HEK293T (cell line): ENCODE data around the gene RNF169.

ENCODE experiments used
- CTCF ChIA-PET: fragments of 350-600 bp; formaldehyde crosslinking; extraction: SDS; loops from one replicate; lab custom pipeline; 2021; ENCODE audit warnings: antibody characterized with exemption, inconsistent platforms; lab: Yijun Ruan, JAX
- POLR2A ChIA-PET: fragments of 350-600 bp; formaldehyde crosslinking; extraction: SDS; loops from one replicate; lab custom pipeline; 2020; ENCODE audit warnings: antibody characterized with exemption, inconsistent platforms; lab: Yijun Ruan, JAX
- DNase-seq: peaks from one replicate; pipeline ENCODE4 v3.0.0; 2012; ENCODE audit warnings: mixed read lengths; ENCODE audit errors: extremely low spot score
- ARNT ChIP-seq: fragments of 450-650 bp; IDR thresholded peaks from 2 replicates; pipeline ENCODE4 v1.6.1; 2017; ENCODE audit warnings: mild to moderate bottlenecking
- BHLHE40 ChIP-seq: fragments of 450-650 bp; IDR thresholded peaks from 2 replicates; pipeline ENCODE4 v1.6.1; 2016; ENCODE audit warnings: mild to moderate bottlenecking, moderate library complexity, borderline replicate concordance
- CTBP1 ChIP-seq: fragments of 450-650 bp; IDR thresholded peaks from 2 replicates; pipeline ENCODE4 v1.6.1; 2016; ENCODE audit warnings: borderline replicate concordance
- ELF4 ChIP-seq: fragments of 450-650 bp; IDR thresholded peaks from 2 replicates; pipeline ENCODE4 v1.6.1; 2017; ENCODE audit warnings: antibody characterized with exemption
- FOXA1 ChIP-seq: fragments of 450-650 bp; IDR thresholded peaks from 2 replicates; pipeline ENCODE4 v1.6.1; 2016; ENCODE audit warnings: mild to moderate bottlenecking
- FOXK2 ChIP-seq: fragments of 450-650 bp; IDR thresholded peaks from 2 replicates; pipeline ENCODE4 v1.6.1; 2016; ENCODE audit warnings: mild to moderate bottlenecking
- FOXM1 ChIP-seq: fragments of 450-650 bp; IDR thresholded peaks from 2 replicates; pipeline ENCODE4 v1.6.1; 2017; ENCODE audit warnings: mild to moderate bottlenecking, borderline replicate concordance
- HDGF ChIP-seq: fragments of 450-650 bp; IDR thresholded peaks from 2 replicates; pipeline ENCODE4 v1.6.1; 2017; ENCODE audit warnings: antibody characterized with exemption, borderline replicate concordance
- L3MBTL2 ChIP-seq: fragments of 450-650 bp; conservative IDR thresholded peaks from 2 replicates; pipeline ENCODE4 v1.6.1; 2016; ENCODE audit warnings: mild to moderate bottlenecking
- LEF1 ChIP-seq: fragments of 450-650 bp; IDR thresholded peaks from 2 replicates; pipeline ENCODE4 v1.6.1; 2017; ENCODE audit warnings: mild to moderate bottlenecking, borderline replicate concordance
- NFRKB ChIP-seq: fragments of 450-650 bp; IDR thresholded peaks from 2 replicates; pipeline ENCODE4 v1.6.1; 2016; ENCODE audit warnings: mild to moderate bottlenecking, moderate library complexity
- PKNOX1 ChIP-seq: fragments of 450-650 bp; IDR thresholded peaks from 2 replicates; pipeline ENCODE4 v1.6.1; 2016
- SP1 ChIP-seq: fragments of 450-650 bp; IDR thresholded peaks from 2 replicates; pipeline ENCODE4 v1.6.1; 2017
- SUZ12 ChIP-seq: fragments of 450-650 bp; IDR thresholded peaks from 2 replicates; pipeline ENCODE4 v1.6.1; 2016; ENCODE audit warnings: mild to moderate bottlenecking
- TARDBP ChIP-seq: fragments of 450-650 bp; IDR thresholded peaks from 2 replicates; pipeline ENCODE4 v1.6.1; 2016
- ZNF384 ChIP-seq: fragments of 450-650 bp; IDR thresholded peaks from 2 replicates; pipeline ENCODE4 v1.6.1; 2016

Gene RNF169

GRCh38 chr11:74826901-74827300 is 78.3 kb downstream of the RNF169 start:
- no peak for DNase-seq
- POLR2A ChIA-PET: no interaction called here
- CTCF ChIA-PET: no interaction called here
- TF ChIP-seq PKNOX1 (no peak), FOXK2 (no peak), NFRKB (no peak), FOXA1 (no peak), ZNF384 (no peak), SUZ12 (no peak), ARNT (no peak), CTBP1 (no peak), HDGF (no peak), SP1 (no peak), LEF1 (no peak), TARDBP (no peak), L3MBTL2 (no peak), FOXM1 (no peak), BHLHE40 (no peak), ELF4 (no peak)

GRCh38 chr11:74837191-74837590 is 88.5 kb downstream of the RNF169 start:
- ChIA-PET POLR2A (no interaction called here), CTCF (no interaction called here)
- TF ChIP-seq NFRKB: no peak
- no peak for TF ChIP-seq PKNOX1
- no peak for TF ChIP-seq FOXM1
- no peak for TF ChIP-seq HDGF
- TF ChIP-seq BHLHE40: no peak
- DNase-seq: no peak

- TF ChIP-seq ARNT (no peak), L3MBTL2 (no peak), SUZ12 (no peak), NFRKB (no peak), BHLHE40 (no peak), PKNOX1 (no peak), SP1 (no peak), LEF1 (no peak)
- CTCF ChIA-PET: no interaction called here
- POLR2A ChIA-PET: no interaction called here
- no peak for DNase-seq
Measured at GRCh38 chr11:74838188-74838587, 89.5 kb downstream of the RNF169 start.

- TF ChIP-seq BHLHE40 (no peak), ELF4 (no peak), FOXM1 (no peak), TARDBP (no peak), ARNT (no peak), SUZ12 (no peak), L3MBTL2 (no peak), HDGF (no peak), FOXA1 (no peak), CTBP1 (no peak), PKNOX1 (no peak), SP1 (no peak), FOXK2 (no peak)
- ChIA-PET CTCF (interaction anchor here (1.4 kb wide), 1 partner anchor 137 kb away, joined by 3 read pairs; no protein-coding TSS in a partner anchor), POLR2A (no interaction called here)
- DNase-seq: no peak
Measured at GRCh38 chr11:74839446-74839845, 90.8 kb downstream of the RNF169 start.

GRCh38 chr11:74839971-74840370 is 91.3 kb downstream of the RNF169 start:
- ChIA-PET CTCF (interaction anchor here (1.2 to 1.4 kb wide), 2 partner anchors 101 to 138 kb away, joined by 3 read pairs; no protein-coding TSS in a partner anchor), POLR2A (no interaction called here)
- no peak for DNase-seq
- TF ChIP-seq CTBP1 (no peak), BHLHE40 (no peak), ZNF384 (no peak)

- TF ChIP-seq SP1 (no peak), NFRKB (no peak), L3MBTL2 (no peak), CTBP1 (no peak), ELF4 (no peak), BHLHE40 (no peak), FOXM1 (no peak), PKNOX1 (no peak)
- POLR2A ChIA-PET: no interaction called here
- no peak for DNase-seq
Measured at GRCh38 chr11:74840486-74840885, 91.8 kb downstream of the RNF169 start.

More at GRCh38 chr11:74840486-74840885, 91.8 kb downstream of the RNF169 start:
- CTCF ChIA-PET: interaction anchor here (1.2 to 1.4 kb wide), 2 partner anchors 101 to 138 kb away, joined by 3 read pairs; no protein-coding TSS in a partner anchor
